ENCODE results near the gene DPP6.

The DPP6 gene

GRCh38 chr7:154853063-154853726 is 801.0 kb downstream of the DPP6 start:
- DNase-seq: no peak

GRCh38 chr7:154853727-154854095 is 801.5 kb downstream of the DPP6 start:
- no peak for DNase-seq

DNA sequence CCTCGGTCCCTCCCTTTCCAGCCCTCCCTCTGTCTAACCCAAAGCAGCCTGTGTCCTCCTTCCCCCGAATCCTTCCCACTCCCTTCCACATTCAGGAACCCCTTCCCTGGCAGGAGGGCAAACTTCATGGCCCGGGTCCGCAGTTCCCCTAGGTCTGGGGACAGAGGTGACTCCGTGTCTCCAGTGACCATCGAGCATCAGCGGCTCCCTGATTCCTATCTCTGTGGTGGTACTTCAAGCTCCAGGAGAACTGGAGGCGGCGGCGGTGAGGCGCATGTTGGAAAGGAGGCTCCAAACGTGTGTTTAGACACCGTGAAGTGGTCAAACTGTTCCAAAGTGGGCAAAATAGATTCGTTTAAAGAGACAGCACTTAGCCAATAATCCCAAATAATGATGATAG is 802.6 kb downstream of the DPP6 start:
- no peak for DNase-seq

DNA sequence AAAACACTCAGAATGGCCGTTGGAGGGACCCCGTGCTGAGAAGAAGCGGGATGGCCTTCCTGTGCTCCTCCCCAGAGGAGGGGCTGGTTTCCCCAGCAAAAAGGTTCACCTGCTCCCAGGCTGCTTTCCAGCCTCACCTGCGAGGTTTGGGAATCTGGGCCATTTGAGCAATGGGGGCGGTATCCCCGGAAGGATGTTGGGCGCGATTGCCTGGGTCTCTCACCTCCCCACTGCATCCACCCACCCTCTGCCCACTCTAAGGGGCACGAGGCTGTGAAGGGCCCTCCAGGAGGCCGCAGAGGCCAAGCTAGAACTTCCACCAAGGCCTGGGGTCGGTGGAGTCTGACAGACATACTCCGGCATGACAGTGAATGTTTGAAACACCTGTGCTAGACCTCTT is 803.2 kb downstream of the DPP6 start:
- DNase-seq: no peak

DNA sequence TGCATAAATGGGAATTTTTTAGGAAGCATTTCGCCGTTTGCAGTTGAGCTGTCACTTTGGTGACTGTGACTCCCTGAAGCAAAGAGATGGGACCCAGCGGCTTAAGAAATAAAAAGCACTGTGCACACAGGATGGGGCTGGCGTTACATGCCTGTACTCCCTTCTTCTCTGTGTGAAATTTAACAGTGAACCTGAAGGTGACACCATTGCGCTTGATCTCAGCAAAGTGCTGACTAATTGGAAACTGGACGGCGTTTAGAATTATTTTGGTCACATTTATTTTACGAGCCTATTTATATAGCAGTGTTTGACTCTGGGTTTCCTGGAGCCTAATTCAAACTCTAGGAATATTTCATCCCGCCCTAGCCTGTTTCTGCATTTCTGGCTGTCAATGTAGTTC is 804.5 kb downstream of the DPP6 start:
- no peak for DNase-seq

DNA sequence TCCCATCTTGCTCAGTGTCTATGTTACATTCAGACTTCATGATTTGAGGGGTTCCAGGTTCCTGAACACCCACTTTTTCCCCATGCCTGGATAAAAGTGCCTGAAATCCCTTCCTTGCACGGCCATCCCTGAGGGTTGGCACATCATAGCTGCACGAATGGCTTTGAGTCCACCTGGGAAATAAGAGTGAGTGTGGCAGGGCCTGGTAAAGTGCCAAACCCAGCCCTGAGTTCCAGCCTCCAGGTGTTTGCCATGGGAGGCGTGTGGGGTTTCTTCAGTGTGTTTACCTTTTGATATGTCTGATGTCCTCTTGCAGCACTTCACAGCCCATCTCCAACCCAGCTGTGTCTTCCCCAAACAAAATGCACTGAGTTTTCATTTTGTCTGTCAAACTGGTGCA is 805.0 kb downstream of the DPP6 start:
- no peak for DNase-seq

DNA sequence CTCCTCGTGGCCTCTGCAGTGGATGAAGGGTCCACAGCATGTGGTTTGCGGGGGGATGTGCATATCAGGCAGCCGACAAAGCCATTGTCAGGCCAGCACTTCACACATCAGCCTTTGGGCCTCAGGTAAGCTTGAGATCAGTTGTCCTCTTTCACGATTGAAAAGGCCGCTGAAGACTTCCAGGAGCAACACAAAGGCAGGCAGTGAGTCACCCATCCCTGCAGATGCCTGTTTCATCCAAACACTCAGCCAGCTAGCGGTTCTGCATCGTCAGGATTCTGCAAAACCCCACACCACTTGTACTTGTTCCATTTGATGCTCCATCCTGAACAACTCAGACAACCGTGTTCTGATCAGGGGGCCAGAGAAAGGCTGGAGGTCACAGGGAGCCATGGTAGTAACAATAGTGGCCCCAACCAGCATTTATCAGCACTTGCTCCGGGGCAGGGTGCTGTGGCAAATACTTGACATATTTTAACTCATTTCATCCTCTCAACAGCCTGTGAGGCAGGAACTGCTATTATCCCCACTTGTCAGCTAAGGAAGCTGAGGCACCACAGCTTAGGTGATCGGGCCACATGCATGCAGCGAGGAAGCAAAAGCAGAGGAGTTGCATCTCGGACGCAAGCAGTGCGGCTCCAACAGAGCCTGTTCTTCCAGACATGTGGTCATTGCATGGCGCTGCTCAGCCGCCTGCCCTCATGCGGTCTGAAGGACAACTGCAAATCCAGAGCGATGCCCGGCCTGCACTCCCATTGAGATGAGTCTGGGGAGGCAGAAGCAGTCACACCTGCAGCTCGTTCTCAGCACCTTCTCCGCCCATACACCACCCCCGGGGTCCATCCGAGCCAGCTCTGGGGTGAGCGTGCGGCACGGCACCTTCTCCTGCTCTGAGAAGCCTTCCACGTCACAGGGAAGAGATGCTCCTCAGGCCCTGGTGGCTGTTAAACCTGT is 805.8 kb downstream of the DPP6 start:
- no peak for DNase-seq

DNA sequence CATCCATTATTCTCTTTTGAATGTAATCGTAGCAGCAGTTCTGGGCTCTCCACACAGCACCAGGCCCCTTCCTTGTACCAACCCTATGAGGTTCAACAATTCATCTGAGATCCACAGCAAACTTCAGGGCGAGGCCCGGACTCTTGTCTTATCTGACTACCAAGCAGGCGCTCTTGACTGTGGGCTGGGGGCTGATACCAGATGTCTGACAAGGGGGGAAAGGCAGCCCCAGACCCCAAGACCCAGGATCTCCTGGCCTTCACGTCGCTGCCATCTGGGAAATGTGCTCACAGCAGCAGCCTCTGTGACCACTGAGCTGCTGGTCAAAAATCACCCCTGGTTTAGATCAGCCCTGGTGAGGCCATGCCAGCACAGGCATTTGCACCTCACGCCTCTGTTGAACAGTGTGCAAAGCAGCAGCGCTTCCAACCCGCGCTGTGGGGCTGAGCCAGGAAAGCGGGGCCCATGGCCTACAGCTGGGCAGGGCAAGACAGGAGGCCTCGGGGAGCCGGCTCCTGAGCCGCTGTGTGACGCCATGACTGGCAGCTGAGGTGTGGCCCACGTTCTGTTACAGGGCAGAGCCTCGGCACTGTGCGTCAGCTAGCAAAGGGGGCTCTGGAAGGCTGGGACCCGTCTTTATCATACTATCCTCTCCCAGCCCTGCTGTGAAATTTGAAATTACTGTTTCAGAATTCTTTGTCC is 806.8 kb downstream of the DPP6 start:
- DNase-seq: no peak

- DNase-seq: no peak
Measured at GRCh38 chr7:154859747-154860620, 807.8 kb downstream of the DPP6 start.

DNA sequence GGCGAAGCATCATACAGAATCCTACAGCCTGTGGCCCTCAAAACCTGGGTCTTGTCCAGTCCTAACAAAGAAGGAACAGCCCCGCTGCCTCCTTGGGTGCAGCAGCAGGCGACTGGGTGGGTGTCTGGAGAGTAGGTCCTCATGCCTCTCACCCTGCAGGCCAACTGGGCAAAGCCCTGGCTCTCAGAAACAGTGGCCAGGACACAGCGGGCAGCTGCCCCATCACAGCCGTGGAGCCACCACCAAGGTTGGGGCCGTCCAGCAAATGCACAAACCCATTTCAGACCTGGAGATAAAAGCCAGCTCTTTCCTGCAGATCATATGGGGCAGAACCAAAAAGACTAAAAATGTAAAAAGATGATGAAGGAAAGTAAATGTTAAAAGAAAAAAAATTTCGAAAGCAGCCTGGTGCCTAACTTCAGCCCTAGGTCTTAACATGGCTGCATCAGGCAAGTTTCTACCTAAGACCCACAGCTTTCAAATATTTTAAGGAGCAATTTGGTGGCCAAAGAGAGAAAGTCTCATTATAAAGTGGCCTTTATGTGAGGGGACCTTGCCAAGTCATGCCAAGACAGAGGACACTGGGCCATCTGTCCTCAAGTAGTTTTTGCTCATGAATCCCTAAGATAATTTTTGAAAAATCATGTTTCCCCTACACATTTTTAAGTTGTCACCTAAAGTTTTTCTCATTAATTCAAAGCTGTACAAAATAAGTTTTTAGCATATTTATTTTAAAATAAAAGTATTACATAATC is 808.6 kb downstream of the DPP6 start:
- no peak for DNase-seq

GRCh38 chr7:154861589-154861988 is 809.4 kb downstream of the DPP6 start:
- DNase-seq: no peak

- no peak for DNase-seq
Measured at GRCh38 chr7:154862153-154862791, 810.1 kb downstream of the DPP6 start.

DNA sequence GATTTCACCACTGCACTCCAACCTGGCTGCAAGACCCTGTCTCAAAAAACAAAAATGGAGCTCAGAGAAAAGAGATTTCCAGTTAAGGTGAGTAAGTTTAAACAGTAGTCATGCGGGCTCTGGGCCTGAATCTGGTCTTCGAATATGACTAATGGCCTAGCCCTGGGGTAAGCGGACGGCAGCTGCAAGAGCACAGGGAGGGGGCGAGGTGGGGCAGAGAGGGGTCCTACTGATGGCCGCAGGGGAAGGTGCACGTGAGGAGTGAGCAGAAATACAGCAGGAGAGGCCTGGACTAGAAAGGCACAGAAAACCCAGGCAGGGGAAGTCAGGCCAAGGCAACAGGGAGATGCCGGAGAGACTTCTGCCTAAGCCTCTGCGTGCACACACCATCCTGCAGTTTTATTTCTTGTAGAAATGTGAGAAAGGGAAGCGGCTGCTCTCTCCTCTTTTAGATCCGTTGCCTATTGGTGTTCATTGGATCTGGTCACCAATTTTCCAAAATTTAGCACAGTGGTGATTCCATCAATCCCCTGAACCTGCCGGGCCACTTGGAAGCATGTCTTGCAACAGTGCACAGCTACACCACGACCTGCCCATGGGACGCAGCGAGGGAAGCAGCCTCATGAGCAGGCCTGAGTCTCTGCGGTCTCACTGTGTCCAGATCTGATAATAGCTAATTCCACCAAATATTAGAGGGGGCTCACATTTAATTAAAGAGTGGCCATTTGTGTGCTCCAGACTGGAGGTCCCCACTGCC is 811.7 kb downstream of the DPP6 start:
- no peak for DNase-seq

GRCh38 chr7:154864523-154864891 is 812.3 kb downstream of the DPP6 start:
- no peak for DNase-seq

GRCh38 chr7:154865984-154866685 is 813.9 kb downstream of the DPP6 start:
- DNase-seq: no peak

DNA sequence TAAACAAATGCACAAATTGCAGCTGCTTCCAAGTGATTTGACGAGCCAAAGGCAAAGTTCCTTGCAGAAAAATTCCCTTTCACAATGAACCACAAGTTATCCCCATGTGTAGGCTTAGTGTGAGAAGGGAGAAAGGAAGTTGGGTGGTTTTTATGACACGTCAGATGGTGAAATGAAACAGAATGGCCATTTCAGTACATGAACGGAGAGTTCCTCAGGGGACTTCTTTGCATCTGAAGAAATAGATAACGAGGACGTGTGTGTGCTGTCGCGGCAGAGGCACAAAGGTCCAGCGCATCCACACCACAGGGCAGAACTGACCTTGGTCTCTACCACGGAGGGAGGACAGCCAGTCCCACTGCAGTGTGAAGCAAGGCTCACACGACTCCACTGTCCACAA is 814.9 kb downstream of the DPP6 start:
- DNase-seq: no peak

- no peak for DNase-seq
Measured at GRCh38 chr7:154868921-154869320, 816.7 kb downstream of the DPP6 start.

DNA sequence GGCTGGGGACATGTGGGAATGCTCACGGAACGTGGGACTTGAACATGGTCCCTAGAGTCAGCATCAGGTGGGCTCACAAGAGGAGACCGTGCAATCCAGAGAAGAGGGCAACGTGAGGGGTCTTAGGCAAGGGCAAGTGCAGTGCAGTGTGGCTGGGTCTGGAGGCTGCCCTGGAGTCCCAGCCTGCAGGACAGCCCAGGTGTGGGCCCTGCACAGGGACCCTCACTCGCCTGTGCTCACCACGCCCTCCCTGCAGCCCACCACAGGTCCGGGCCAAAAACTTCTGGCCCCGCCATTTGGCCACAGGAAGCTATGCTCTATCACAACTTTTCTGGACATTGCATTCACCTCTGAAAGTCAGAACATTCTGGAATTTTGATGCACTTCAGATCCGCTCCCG is 817.2 kb downstream of the DPP6 start:
- no peak for DNase-seq

- no peak for DNase-seq
Measured at GRCh38 chr7:154871507-154871906, 819.3 kb downstream of the DPP6 start.
